AG09319 (cell line): ENCODE data around the gene TENT5C.

ENCODE experiments used
- DNase-seq: peaks from one replicate; pipeline ENCODE4 v3.0.0-alpha.2; 2010; ENCODE audit warnings: low read depth; ENCODE audit errors: extremely low read depth
- CTCF ChIP-seq: IDR thresholded peaks from 2 replicates; pipeline ENCODE4 v1.5.1; 2011; ENCODE audit warnings: low read depth, mild to moderate bottlenecking, inconsistent platforms, low read length, moderate library complexity

Gene TENT5C

GRCh38 chr1:117562581-117563491, 43.0 kb upstream of the TENT5C start:
- no peak for DNase-seq
- TF ChIP-seq CTCF, result no peak

GRCh38 chr1:117563492-117563875, 42.4 kb upstream of the TENT5C start:
- DNase-seq, result no peak
- no peak for TF ChIP-seq CTCF

GRCh38 chr1:117564227-117565075, 41.4 kb upstream of the TENT5C start:
- TF ChIP-seq CTCF, result no peak
- no peak for DNase-seq

GRCh38 chr1:117565076-117565556, 40.7 kb upstream of the TENT5C start:
- no peak for DNase-seq
- no peak for TF ChIP-seq CTCF

- no peak for DNase-seq
- TF ChIP-seq CTCF, result no peak
These were observed 39.9 kb upstream of the TENT5C start for GRCh38 chr1:117565745-117566455.

GRCh38 chr1:117566556-117566955, 39.3 kb upstream of the TENT5C start:
- no peak for TF ChIP-seq CTCF
- DNase-seq, result no peak
